HG03135 (cell line): ENCODE measurements around the gene PODXL2.
"Not testable (repeated sequence)": the region's sequence is repeated elsewhere in the genome, so short reads cannot be mapped to it uniquely, and the experiment has no call there.

Experiments
- ATAC-seq: cut with Tn5 transposase; IDR thresholded peaks from one replicate; pipeline ENCODE4 v1.9.1; 2021; ENCODE audit warnings: mild to moderate bottlenecking, moderate library complexity; ENCODE audit not compliant: unreplicated experiment

PODXL2 gene

DNA sequence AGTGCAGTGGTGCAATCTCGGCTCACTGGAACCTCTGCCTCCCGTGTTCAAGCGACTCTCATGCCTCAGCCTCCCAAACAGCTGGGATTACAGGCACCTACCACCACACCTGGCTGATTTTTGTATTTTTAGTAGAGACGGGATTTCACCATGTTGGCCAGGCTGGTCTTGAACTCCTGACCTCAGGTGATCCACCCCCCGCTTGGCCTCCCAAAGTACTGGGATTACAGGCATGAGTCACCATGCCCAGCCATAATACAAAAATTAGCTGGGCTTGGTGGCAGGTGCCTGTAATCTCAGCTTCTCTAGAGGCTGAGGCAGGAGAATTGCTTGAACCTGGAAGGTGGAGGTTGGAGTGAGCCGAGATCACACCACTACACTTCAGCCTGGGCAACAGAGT is 26.0 kb downstream of the PODXL2 start:
- not testable (repeated sequence) for ATAC-seq

DNA sequence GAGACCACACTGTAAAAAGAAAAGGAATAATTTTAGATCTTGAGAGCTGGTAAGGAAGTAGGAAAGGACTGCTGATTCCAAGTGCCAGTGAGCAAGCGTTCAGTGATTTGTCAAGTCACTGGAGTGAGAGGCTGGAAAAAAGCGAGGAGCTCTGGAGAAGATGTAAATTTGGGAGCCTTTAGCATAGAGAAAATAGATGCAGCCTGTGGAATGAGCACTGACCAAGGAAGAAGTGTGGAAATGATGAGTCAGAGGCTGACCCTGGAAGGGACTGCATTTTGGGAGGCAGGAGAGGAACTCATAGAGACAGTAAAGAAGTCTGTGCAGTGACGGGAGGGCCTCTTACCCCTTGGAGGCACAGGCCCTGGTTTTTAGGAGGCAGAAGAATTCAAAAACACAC is 26.7 kb downstream of the PODXL2 start:
- ATAC-seq = no peak

DNA sequence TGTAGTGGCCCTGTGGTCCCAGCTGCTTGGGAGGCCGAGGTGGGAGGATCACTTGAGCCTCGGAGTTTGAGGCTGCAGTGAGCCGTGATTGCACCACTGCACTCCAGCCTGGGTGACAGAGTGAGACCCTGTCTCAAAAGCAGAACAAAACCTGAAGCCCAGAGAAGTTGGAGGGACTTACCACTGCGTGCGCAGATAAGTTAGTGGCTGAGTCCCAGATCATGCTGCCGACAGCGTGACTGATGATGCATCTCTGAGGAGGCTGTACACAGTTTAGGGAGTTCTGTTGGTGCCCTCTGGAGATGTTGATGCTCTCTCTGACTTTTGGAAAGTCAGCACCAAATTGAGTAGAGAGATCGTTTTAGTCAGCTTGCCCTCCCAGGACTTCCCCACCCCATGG is 27.9 kb downstream of the PODXL2 start:
- ATAC-seq = no peak

DNA sequence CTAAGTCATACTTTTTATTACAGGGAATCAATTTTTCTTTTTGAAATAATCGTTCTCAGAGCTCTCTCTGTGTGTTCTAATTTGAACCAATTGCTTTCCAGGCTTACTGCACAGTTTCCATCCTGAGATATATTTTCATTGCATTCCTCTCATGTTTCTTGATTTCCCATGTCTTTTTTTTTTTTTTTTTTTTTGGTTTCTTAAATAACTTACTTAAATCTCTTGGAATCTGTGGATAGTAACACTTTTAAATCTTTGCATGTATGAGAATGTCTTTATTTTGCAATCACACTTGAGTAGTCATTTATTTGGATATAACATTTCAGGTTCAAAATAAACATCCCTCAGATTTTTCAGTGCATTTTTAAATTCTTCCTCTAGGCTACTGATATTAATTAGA is 29.2 kb downstream of the PODXL2 start:
- no peak for ATAC-seq

DNA sequence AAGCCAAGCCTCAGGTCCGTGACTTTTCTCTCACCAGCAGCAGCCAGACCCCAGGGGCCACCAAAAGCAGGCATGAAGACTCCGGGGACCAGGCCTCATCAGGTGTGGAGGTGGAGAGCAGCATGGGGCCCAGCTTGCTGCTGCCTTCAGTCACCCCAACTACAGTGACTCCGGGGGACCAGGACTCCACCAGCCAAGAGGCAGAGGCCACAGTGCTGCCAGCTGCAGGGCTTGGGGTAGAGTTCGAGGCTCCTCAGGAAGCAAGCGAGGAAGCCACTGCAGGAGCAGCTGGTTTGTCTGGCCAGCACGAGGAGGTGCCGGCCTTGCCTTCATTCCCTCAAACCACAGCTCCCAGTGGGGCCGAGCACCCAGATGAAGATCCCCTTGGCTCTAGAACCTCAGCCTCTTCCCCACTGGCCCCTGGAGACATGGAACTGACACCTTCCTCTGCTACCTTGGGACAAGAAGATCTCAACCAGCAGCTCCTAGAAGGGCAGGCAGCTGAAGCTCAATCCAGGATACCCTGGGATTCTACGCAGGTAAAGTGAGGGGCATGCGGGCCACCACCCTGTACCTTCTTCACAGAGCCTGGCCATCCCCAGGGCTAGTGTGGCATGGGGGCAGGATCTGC is 31.8 kb downstream of the PODXL2 start:
- no peak for ATAC-seq

DNA sequence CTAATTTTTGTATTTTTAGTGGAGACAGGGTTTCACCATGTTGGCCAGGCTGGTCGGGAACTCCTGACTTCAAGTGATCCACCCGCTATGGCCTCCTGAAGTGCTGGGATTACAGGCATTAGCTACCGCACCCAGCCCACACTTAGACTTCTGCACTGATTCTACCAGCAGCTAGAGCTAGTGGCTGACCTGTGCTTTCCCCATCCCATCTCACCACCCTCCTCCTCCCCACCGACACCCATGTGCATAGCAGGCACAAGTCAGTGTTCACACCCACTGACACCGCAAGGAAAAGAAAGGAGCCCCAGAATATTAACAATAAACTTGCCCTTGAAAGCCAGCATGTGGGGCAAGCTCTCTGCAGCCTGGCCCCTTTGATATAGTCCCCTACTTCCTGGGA is 32.6 kb downstream of the PODXL2 start:
- ATAC-seq = no peak

DNA sequence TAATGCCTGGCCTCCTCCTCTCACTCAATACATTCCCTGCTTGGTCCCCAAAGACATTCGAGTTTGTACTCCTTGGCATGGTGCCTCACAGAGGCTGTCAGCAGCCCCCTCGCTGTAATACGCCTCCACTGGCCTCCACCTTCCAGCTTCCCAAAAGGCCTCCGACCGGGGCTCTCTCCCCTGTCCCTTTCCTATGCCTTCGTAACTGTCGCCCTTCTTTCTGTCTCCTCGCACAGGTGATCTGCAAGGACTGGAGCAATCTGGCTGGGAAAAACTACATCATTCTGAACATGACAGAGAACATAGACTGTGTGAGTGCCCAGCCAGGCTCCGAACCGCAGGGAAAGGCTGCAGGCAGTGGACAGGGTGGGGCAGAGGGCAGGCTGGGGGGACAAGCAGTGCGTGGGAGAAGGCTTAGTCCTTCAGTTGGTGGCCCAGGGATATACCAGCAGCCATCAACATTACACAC is 33.0 kb downstream of the PODXL2 start:
- ATAC-seq = no peak

DNA sequence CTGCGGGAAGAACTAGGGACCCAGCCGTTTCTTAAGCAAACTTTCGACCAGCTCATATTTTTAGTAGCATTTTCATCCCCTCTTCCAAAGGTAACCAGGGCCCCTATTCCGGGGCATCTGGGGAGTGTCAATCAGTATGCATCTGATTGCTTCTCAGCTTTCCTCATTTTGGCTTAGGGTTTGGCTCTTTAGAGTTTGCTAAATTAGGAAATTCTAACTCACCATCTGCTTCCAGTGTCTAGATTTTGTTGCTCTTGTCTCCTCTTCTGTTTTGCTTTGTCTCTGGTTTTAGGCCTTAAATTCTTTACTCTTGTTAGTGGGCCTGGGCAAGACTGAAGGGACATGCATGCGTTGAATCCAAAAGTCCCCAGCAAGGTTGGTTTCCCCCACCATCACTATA is 34.2 kb downstream of the PODXL2 start:
- no peak for ATAC-seq

DNA sequence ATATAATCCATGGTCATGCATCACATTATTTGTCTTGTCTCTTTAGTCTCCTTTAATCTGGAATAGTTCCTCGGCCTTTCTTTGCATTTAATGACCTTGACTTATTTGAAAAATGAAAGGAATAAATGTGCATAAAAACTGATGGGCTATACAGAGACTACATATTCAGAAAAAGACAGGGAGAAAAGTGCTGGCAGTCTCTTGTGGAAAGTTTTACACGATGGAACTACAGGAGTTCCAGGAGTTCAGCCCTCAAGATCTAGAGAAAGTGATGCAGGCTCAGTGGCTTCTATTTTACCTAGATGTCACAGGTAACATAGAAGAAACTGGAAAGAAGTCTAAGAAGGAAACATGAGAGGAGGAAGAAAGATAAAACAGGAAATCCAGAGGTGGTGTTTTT is 36.2 kb downstream of the PODXL2 start:
- ATAC-seq = no peak

DNA sequence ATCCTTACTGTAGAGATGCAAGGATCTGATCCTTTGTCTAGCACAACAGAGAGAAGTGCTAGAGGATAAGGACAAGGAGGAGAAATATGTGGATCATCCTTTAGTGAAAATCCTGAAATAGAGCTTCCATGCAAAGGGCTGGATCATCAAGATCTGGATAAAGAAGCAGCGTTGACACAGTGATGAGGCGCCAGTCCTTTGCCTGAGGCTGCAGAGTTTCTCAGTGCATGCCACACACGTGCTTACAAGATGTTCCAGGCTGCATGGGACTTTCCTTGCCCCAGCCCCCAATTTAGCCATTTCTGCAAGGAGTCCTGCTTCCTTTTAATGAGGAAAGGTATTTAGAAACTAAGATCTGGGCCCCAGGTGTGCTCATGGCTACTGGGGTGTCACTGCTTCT is 36.6 kb downstream of the PODXL2 start:
- ATAC-seq = no peak

DNA sequence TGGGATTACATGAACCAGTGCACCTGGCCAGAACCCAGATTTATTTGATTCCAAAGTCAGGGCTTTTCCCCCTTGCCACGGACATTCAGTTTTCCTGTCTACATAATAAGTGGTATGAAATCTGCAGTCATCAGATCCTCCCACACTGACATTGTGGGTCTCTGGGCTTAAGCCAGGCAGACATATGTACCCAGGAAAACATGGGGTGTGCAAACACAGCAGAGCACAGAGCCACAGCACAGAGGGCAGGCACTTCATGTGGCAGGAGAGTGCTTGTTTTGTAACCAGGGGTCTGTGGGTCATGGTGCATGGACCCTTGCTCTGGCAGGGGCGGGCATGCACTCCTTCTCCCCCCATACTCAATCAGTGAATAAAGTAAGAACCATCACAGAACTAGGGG is 37.7 kb downstream of the PODXL2 start:
- ATAC-seq = no peak

DNA sequence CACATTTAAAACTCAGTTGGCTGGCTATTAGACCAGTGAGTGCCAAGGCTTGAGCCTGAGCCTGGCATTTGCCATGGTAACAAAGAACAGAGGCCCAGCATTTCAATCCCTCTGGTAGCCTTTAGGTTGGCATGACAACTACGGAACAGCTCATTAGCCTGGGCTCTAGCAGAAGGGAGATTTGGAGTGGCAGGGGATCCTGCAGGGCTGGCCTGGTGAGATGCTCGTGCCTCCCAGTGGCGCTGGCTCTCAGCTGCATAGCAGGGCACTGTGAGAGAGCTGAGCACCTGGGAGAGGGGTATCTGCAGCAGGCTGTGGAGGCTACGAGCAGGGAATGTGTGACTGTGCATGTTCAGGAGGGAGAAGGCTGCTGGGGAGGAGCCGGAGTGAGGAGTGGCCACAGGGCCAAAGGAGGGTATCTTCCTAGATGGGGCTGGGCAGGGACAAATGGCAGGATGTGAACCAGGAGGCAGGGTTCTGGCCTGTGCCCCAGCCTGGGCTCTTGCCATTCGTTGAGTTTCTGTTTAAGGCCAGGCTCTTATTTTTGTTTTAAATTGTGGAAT is 38.2 kb downstream of the PODXL2 start:
- no peak for ATAC-seq

DNA sequence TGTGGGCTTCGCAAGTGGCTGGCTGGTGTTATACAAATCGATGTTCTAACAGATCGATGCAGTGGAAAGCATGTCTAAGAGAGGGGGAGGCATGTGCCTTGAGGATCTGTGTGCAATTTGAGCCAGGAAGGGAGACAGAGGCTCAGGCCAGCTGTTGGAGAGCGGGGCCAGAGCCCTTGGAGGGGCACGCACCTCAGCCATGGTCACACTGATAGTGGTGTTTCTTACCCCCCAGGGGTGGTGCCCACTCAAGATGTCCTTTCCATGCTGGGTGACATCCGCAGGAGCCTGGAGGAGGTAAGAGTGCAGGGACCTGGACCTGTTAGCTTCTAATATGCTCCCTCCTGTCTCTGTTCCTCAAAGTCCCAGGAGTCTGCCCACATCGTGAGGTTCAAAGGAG is 39.9 kb downstream of the PODXL2 start:
- no peak for ATAC-seq

DNA sequence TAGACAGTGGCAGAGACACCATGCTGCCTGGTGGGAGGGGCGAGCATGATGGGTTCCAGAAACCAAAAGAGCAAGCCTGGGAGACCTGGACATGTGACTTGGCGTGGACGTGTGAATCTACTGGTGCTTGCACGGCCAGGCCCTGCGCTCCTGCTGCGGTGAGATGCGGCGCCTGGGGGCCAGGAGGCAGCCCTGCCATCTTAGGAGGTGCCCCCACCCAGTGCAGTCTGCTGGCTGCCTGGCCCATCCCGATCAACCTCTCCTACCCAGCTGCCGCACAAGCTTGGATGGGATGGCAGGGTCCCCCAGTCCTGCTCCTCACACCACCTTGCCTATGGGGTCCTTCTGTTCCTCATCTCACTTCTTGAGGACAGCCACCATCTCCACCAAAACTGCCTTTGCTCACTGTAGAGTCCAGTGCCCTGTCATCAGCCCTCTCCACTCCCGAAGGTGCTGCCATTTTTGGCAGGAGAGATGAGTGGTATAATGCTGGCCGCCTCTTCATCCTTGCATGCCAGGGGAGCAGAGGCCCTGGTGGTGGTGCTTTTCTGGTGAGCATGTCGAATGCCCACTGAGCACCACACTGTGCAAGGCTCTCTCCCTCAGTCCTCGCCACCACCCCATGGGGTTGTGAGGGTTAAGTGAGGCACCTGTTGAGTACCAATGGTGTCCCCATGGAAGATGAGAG is 40.7 kb downstream of the PODXL2 start:
- ATAC-seq = no peak

DNA sequence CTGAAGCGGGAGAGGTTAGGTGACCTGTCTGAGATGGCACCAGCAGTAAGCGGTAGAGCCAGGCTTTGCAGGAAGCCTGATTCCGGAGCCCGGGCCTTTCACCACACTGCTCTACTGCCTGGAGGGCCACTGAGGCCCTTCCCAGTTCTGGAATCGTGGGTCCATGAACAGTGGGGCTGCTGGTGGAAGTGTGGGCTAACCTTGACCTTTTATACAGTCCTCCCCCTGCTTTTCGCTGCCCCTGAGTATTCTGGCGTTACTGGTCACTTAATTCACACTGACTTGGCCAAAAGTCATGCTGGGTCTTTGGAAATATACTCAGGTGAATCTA is 41.2 kb downstream of the PODXL2 start:
- no peak for ATAC-seq

DNA sequence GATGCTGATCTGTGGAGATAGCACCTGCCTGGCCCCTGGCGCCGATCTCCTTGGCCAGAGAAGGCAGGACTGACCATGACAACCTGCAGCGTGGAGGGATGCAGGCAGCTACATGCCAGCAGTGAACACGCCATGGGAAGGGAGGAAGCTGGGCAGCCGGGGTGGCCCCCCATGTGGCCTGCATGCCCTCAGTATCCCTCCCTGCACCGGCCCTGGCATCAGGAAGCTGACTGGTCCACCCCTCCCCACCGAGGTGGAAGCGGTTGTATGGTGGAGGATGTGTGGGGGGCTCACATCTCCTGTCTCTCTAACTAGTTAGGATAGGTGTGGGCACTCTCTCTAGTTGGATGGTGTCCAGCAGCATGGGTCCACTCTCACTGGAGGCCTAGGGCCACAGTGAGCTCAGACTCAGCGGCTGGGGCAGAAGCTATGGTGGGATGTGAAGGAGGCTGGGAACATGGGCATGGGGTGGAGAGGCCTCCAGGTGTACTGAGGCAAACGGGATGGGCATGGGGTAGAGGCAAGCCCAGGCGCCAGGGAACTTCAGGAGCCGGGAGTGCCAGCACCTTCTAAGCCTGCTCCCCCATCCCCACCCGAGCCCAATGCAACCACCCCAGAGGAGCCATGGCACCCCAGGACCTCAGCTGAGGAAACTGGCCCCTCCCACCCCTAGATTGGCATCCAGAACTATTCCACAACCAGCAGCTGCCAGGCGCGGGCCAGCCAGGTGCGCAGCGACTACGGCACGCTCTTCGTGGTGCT is 42.0 kb downstream of the PODXL2 start:
- no peak for ATAC-seq

DNA sequence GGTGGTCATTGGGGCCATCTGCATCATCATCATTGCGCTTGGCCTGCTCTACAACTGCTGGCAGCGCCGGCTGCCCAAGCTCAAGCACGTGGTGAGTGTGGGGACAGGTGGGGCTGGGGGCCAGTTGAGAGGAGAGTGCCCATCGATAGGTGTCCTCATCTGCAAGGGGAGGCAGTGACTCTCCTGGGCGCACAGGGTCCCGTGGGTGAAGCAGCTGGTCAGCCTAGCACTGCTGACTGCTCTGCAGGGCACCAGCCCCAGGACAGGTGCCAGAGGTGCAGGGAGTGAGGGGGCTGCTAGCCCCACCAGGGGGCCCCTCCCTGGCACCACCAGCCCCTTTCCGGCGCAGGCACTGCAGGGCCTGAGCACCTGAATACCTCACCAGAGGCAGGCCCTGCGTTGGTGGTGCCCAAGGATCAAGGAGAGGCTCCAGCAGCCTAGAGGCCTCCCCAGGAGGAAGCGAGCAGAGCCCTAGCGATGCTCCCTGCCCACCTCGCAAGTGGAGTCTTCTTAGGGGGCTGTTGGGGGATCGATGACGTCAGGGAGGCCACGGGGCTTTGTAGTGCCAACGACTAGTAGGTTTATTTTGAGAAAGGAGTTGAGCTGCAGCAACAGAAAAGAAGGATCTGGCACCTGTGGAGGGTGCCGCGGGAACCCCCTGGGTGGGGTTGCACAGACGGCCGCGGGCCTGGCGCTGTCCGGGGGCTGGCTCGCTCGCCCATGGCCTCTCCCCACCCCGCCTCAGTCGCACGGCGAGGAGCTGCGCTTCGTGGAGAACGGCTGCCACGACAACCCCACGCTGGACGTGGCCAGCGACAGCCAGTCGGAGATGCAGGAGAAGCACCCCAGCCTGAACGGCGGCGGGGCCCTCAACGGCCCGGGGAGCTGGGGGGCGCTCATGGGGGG is 42.8 kb downstream of the PODXL2 start:
- peak; percentile 22 for ATAC-seq

DNA sequence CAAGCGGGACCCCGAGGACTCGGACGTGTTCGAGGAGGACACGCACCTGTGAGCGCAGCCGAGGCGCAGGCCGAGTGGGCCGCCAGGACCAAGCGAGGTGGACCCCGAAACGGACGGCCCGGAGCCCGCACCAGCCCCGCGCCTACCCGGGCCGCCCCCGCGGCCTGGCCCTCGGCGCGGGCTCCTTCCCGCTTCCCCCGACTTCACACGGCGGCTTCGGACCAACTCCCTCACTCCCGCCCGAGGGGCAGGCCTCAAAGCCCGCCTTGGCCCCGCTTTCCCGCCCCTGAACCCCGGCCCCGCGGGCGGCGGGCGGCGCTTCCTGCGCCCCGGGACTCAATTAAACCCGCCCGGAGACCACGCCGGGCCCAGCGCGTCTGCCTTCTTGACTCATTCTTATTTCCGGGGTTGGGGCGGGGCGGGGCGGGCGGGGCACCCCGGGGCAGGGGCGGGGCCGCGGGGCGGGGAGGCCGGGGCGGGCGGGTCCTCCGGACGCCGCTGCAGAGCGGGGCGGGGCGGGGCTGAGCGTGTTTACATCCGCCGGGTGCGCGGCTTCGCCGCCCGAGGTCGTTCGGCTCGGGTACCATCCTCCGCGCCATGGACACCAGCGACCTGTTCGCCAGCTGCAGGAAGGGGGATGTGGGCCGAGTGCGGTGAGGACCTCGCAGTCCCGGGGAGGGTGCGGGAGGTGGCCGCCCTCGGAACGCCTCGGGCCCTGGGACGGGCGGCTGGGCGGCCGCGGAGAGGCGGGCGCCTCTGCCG is 43.6 kb downstream of the PODXL2 start, which contains the start of gene ABTB1:
Gene ABTB1, plus strand, starts transcription at position 524 of the 762 bp plus-strand sequence. Its CDS starts 74 bp downstream, at position 598.
- ATAC-seq = peak; percentile 78

DNA sequence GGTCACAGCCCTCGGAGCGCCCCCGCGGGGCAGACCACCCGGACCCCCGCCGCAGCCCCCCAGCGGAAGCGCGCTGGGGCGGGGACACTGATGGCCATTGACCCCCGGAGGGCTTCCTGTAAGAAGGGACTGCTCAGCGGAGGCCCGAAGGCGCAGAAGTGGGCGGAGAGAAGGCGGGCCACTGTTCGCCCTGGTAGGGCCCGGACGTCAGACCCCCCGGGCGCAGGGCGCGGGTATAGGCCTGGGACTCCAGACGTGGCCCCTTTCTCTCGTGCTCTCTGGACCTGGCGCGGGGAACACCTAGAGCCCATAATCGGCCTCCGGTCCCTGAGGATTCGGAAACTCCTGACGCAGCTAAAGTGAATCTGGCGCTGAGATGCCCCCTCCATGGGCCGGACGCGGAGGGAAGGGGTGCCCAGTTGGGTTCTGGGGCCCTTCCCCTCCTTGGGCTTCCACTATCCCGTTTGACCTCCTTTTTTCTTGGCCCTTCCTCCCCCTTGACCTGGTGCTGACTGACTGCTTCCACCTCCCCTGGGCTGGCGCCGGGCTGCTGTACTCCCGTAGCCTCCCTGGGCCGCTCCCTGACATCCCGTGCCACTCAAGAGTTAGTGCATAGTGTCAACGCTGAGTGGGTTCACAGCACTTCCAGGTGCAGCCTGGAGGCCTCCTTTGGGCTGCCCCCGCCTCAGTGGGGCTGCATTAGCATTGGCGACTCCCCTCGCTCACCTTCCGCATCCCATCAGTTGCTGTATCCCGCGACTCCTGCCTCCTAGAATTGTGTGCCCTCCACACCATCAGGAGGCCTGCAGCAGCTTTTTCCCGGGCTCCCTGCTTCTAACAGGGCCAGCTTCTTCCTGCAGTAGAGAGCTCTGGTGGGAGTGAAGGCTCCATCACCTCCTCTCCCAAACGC is 44.5 kb downstream of the PODXL2 start:
- ATAC-seq = peak; percentile 42
